Activated CD4-positive, CD25-positive, alpha-beta regulatory T cell treated with anti-CD3 and anti-CD28 coated beads, Interleukin-2, amount 50 U/mL, for 16 hours (primary cell): ENCODE data around the gene ADGRD2.
"Not testable (repeated sequence)": the region's sequence is repeated elsewhere in the genome, so short reads cannot be mapped to it uniquely, and the experiment has no call there.

Experiments used
- DNase-seq: peaks from one replicate; pipeline ENCODE4 v3.0.0-alpha.2; 2020; ENCODE audit warnings: low read depth, low spot score

The ADGRD2 gene

GRCh38 chr9:124450241-124450924 is at the start of gene ADGRD2:
Gene ADGRD2, plus strand, starts transcription at chr9:124450451. Its CDS starts 1,216 bp downstream, at chr9:124451667.
- DNase-seq = no peak

- no peak for DNase-seq
Measured at GRCh38 chr9:124403246-124403645, 47.0 kb upstream of the ADGRD2 start.

- no peak for DNase-seq
Measured at GRCh38 chr9:124409410-124409809, 40.8 kb upstream of the ADGRD2 start.

GRCh38 chr9:124410321-124410913 is 39.8 kb upstream of the ADGRD2 start:
- no peak for DNase-seq

- no peak for DNase-seq
Measured at GRCh38 chr9:124411514-124412227, 38.6 kb upstream of the ADGRD2 start.

GRCh38 chr9:124412228-124412575 is 38.0 kb upstream of the ADGRD2 start:
- no peak for DNase-seq

GRCh38 chr9:124414612-124415011 is 35.6 kb upstream of the ADGRD2 start:
- no peak for DNase-seq

- DNase-seq = peak; percentile 96
Measured at GRCh38 chr9:124415102-124415851, 35.0 kb upstream of the ADGRD2 start, which contains the start of gene PSMB7. Gene PSMB7, minus strand, starts transcription at chr9:124415442. Its CDS starts 17 bp downstream, at chr9:124415425.

- DNase-seq = no peak
Measured at GRCh38 chr9:124415852-124416484, 34.3 kb upstream of the ADGRD2 start.

- no peak for DNase-seq
Measured at GRCh38 chr9:124419832-124420489, 30.3 kb upstream of the ADGRD2 start.

GRCh38 chr9:124420991-124421543 is 29.2 kb upstream of the ADGRD2 start:
- no peak for DNase-seq

GRCh38 chr9:124423155-124423554 is 27.1 kb upstream of the ADGRD2 start:
- DNase-seq = no peak

GRCh38 chr9:124423591-124423990 is 26.7 kb upstream of the ADGRD2 start:
- DNase-seq = no peak

- not testable (repeated sequence) for DNase-seq
Measured at GRCh38 chr9:124425733-124426132, 24.5 kb upstream of the ADGRD2 start.

GRCh38 chr9:124426361-124426760 is 23.9 kb upstream of the ADGRD2 start:
- no peak for DNase-seq

- no peak for DNase-seq
Measured at GRCh38 chr9:124427281-124427680, 23.0 kb upstream of the ADGRD2 start.

- DNase-seq = no peak
Measured at GRCh38 chr9:124428751-124429529, 21.3 kb upstream of the ADGRD2 start.

GRCh38 chr9:124429530-124429867 is 20.8 kb upstream of the ADGRD2 start:
- no peak for DNase-seq

GRCh38 chr9:124436320-124436719 is 13.9 kb upstream of the ADGRD2 start:
- DNase-seq = no peak

- no peak for DNase-seq
Measured at GRCh38 chr9:124437086-124437485, 13.2 kb upstream of the ADGRD2 start.
